Stimulated activated CD8-positive, alpha-beta memory T cell treated with anti-CD3 and anti-CD28 coated beads, Interleukin-4, amount 100 ng/mL, for 1 hour (primary cell): Measurements from ENCODE around the gene PGAP6.
"Not testable (repeated sequence)": the region's sequence is repeated elsewhere in the genome, so short reads cannot be mapped to it uniquely, and the experiment has no call there.

Experiments
- DNase-seq, 2 donors: peaks; one replicate each; pipeline ENCODE4 v3.0.0-alpha.2; 2020; ENCODE audit warnings: low read depth in 2 of 2, low spot score in 1 of 2

PGAP6 gene

DNA sequence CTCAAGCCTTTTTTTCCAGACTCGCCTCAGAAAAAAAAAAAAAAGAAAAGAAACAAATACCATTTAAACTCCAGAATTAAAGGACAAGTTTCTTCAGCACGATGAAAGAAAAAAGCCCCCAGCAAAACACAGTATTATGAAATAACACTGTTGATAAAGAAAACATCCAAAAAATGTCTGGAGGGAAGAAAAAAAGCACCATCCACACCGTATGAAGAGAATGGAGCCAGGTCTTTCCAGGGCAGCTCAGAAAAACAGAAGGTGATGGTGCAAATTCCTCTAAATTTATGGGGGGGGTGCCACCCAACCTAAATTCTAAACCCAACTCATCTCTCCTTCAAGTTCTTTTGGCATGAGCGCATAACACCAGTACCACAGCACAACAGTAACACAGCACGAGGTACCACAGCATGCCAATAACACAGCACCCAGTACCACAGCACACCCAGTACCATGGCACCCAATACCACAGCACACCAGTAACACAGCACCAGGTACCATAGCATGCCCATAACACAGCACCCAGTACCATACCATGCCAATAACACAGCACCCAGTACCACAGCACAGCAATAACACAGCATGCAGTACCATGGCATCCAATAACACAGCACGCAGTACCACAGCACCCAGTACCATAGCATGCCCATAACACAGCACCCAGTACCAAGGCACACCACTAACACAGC is 48.2 kb downstream of the PGAP6 start:
- DNase-seq, result no peak

DNA sequence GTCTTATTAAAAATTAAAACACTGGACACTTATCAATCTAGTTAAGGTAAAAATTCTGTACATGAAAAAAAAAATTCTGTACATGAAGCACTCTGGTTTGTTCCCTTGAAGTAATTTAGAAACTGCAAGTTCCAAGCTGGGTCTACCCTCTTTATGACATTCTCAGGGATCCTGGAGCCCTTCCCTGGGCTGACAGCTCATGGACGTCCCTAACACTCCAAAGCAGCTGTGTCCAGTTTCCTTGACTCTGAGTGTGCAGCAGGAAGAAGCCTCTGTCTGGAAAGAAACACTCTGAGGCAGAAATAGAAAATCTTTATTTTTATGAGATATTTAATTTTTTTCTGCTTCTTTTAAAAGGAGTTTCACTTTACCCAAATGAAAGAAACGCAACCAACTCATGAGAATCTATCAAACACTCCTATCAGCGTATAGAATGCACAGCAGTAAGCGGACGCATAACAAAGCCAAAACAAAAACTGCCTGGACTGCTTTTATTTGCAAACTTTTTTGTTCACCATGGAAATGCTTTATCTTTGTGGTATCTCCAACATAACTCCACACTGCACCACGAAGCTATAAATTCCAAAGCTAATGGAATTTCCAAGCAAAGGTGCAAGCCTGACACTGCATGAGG is 50.5 kb downstream of the PGAP6 start:
- not testable (repeated sequence) for DNase-seq

DNA sequence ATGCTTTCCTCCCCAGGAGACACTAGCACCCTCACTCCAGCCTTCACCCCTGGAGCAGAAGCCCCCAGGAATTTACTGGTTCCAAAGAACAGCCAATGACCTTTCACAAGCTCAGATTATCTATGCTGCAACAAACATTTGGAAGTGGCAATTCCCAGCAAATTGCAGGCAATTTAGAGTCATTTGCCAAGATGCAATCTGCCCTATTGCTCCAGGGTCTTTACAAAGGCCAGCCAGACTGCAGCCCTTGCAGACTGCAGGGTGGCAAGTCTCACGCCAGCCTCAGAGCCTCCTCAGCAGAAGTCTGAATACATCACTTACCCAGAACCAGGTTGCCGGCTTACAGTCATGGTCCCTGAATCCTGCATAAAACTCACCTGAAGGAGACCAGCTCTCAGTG is 51.0 kb downstream of the PGAP6 start:
- no peak for DNase-seq

DNA sequence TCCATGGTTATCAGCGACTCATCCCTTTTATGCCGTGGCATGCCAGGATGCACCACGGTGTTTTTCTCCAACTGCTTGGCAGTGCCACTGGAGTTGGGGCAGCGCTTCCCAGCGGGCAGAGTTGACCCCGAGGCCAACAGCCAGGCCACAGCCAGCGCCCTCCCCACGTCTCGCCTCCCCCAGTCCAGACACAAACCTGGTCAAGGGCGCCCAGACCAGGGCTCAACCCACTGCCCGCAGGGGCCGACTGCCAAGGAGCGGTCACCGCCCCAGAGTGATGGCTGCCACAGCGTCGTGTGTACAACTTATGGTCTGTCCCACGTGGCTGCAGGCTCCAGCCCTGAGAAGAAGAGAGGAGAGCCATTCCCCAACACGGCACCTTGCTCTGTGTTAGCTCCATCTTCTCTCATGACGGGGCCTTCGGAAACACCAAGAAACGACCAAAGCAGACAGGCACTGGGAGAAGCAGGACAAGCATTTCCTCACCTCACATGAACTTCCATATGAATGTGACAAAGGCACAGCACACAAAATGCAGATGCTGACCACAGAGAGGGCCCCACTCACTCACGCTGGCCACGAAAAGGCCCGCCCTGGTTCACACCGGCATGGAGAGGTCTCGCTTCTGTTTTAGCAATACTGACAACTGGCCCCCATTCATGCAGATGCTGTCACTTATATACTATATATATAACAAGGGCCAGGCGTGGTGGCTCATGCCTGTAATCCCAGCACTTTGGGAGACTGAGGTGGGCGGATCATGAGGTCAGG is 56.2 kb downstream of the PGAP6 start:
- DNase-seq, result no peak

DNA sequence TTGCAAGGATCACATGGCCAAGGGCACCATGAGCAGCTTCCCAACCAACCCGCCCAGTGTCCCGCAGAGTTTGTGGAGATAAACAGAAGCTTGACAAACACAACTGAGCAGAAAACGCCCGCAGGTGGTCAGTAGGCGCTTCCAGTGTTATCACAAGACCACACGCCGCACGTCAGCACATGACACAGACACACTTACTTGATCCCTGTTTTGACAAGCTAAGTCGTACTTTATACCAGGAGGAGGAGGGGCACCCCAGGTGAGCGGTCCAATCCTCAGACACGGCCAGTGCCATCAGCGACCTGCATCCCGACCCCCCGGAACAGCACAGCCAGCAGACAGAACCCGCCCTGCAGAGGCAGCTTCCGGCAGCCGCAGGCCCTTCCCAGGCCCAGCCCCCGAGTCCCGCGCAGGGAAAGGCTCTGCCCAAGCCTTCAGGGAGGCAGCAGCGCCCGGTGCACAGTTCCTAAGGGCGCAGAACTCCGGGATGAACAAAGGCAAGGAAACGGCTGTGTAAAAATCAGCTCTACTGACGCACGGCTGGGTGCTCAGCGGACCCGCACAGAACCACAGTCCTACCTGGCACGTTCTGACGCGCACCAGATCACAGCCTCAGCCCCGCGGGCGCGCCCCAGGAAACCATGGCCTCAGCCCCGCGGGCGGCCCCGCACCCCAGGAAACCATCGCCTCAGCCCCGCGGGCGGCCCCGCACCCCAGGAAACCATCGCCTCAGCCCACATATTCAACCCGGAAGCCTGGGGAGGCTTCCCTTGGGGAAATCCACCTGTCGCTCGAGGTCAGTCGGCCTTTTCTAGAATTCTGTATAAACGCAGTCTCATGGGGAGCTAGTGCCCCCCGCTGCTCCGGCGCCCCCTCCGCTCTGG is 57.1 kb downstream of the PGAP6 start:
- DNase-seq, result peak; percentile 28 to 40

DNA sequence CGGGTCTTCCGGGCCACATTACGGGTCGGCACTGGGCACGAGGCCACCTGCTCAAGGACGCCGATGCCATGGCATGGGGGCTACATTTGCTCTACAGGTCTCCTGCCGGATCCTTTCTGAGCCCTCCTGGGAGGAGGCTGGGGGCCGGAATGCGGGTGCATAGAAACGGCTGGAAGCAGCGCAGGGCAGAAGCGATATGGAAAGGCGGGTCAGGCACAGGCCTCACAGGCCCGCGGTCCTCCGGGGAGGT is 57.7 kb downstream of the PGAP6 start:
- DNase-seq, result no peak

DNA sequence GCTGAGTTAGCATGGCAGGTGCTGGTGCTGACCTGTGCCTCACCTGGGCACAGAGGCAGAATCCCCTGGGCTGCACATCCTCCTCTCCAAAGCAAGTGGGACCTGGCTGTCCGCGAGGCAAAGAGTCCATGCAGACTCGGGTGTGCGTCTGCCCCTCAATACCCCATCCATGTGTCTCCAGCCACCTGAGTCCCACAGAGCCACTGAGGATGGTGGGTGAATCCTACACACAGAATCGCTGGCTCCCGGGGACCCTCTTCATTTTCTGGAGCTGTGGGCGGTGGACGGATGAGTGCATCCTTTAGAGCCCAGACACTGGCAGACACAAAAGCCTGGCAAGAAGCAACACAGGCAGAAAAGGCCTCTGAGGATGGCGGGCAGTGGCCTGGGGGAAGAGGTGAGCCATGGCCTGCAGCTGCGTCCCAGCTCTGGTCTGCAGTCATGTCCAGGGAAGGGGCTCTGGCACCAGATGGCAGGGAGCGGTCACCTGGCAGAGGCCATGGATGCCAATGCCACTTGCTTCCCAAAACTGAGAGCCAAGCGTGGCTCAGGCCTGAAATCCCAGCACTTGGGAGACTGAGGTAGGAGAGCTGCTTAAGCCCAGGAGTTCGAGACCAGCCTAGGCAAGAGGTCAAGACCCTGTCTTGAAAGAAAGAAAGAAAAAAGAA is 59.2 kb downstream of the PGAP6 start:
- DNase-seq, result no peak

DNA sequence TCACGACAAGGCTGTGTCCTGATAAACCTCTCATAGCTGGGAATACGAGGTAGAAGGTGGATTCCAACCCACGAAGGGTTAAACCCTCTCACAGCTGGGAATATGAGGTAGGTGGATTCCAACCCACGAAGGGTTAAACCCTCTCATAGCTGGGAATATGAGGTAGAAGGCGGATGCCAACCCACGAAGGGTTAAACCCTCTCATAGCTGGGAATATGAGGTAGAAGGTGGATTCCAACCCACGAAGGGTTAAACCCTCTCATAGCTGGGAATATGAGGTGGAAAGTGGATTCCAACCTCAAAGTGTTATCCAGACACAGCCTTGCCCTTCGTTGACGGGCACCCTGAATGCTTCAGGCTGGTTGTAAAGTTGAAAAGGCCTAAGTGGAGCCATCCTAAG is 60.2 kb downstream of the PGAP6 start:
- no peak for DNase-seq
